ENCODE measurements around the gene CTNNA3.

- TF ChIP-seq, protein P1, sequence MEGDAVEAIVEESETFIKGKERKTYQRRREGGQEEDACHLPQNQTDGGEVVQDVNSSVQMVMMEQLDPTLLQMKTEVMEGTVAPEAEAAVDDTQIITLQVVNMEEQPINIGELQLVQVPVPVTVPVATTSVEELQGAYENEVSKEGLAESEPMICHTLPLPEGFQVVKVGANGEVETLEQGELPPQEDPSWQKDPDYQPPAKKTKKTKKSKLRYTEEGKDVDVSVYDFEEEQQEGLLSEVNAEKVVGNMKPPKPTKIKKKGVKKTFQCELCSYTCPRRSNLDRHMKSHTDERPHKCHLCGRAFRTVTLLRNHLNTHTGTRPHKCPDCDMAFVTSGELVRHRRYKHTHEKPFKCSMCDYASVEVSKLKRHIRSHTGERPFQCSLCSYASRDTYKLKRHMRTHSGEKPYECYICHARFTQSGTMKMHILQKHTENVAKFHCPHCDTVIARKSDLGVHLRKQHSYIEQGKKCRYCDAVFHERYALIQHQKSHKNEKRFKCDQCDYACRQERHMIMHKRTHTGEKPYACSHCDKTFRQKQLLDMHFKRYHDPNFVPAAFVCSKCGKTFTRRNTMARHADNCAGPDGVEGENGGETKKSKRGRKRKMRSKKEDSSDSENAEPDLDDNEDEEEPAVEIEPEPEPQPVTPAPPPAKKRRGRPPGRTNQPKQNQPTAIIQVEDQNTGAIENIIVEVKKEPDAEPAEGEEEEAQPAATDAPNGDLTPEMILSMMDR (conservative IDR thresholded peaks at IDR 0.05; ENCODE audit: low read depth, low read length), result no peak
- TF ChIP-seq POLR2A (IDR thresholded peaks at IDR 0.05; ENCODE audit: low read depth, low read length), result no peak
- no peak for TF ChIP-seq MAFK (IDR thresholded peaks at IDR 0.05; ENCODE audit: low read depth, low read length)
- no peak for TF ChIP-seq USF2 (IDR thresholded peaks at IDR 0.05; ENCODE audit: low read depth, low read length)
- no peak for TF ChIP-seq RAD21 (IDR thresholded peaks at IDR 0.05; ENCODE audit: low read length)
- no peak for TF ChIP-seq BHLHE40 (IDR thresholded peaks at IDR 0.05; ENCODE audit: low read depth, low read length)
- TF ChIP-seq CEBPB (IDR thresholded peaks at IDR 0.05; ENCODE audit: low read depth, low read length), result no peak
- no peak for TF ChIP-seq MXI1 (IDR thresholded peaks at IDR 0.05; ENCODE audit: borderline replicate concordance, low read depth, low read length)
- TF ChIP-seq RFX5 (IDR thresholded peaks at IDR 0.05; ENCODE audit: low read depth, low read length), result no peak
Observed at GRCh38 chr10:65943451-65943850, 1752.5 kb downstream of the CTNNA3 start.
